ENCODE results near the gene MYBPC1.

The MYBPC1 gene

GRCh38 chr12:101571105-101571504, 23.7 kb upstream of the MYBPC1 start:
- TF ChIP-seq EZH2phosphoT487 (conservative IDR thresholded peaks at IDR 0.05; ENCODE audit: low read length) (no peak), CTCF (IDR thresholded peaks at IDR 0.05; ENCODE audit: insufficient read depth, low read length, poor library complexity, severe bottlenecking) (no peak)
- H3K4me3 ChIP-seq (ENCODE audit: insufficient read depth, low read length, poor library complexity, severe bottlenecking) = no peak overlapping the region
- H3K27me3 ChIP-seq (ENCODE audit: low read length) = no peaks in the 10 kb centered on the region; the same call in 1 of the 2 replicates
- no peak overlapping the region for H3K27ac ChIP-seq (ENCODE audit: low read depth, low read length)
- no peaks in the 10 kb centered on the region for H3K79me2 ChIP-seq (ENCODE audit: insufficient read depth, low read length)
- no peaks in the 10 kb centered on the region for H4K20me1 ChIP-seq (ENCODE audit: low read depth, low read length)
- no peak overlapping the region for H3K4me2 ChIP-seq (ENCODE audit: low read depth, low read length, poor library complexity, severe bottlenecking)
- H3K9me3 ChIP-seq (ENCODE audit: insufficient read depth, low read length) = no peaks in the 10 kb centered on the region
- no peaks in the 10 kb centered on the region for H3K36me3 ChIP-seq (ENCODE audit: low read length)
- H3K9me2 ChIP-seq (replicated peaks; ENCODE audit: insufficient read depth, low read length) = no peaks in the 10 kb centered on the region
- no peaks in the 10 kb centered on the region for H3F3A ChIP-seq (ENCODE audit: insufficient read depth)
- no peak overlapping the region for H2AFZ ChIP-seq (ENCODE audit: low read depth, low read length, severe bottlenecking)
- H3K9ac ChIP-seq (ENCODE audit: low read length) = no peak overlapping the region

- Histone ChIP-seq H3K79me2 (ENCODE audit: insufficient read depth, low read length) (no peaks in the 10 kb centered on the region), H3K36me3 (ENCODE audit: low read length) (no peaks in the 10 kb centered on the region), H3K4me3 (ENCODE audit: insufficient read depth, low read length, poor library complexity, severe bottlenecking) (no peak overlapping the region), H3F3A (ENCODE audit: insufficient read depth) (no peaks in the 10 kb centered on the region), H3K27ac (ENCODE audit: low read depth, low read length) (no peak overlapping the region), H3K9me3 (ENCODE audit: insufficient read depth, low read length) (no peaks in the 10 kb centered on the region), H4K20me1 (ENCODE audit: low read depth, low read length) (no peaks in the 10 kb centered on the region), H3K9me2 (replicated peaks; ENCODE audit: insufficient read depth, low read length) (no peaks in the 10 kb centered on the region), H3K27me3 (ENCODE audit: low read length) (no peaks in the 10 kb centered on the region), H2AFZ (ENCODE audit: low read depth, low read length, severe bottlenecking) (no peak overlapping the region), H3K9ac (ENCODE audit: low read length) (no peak overlapping the region), H3K4me2 (ENCODE audit: low read depth, low read length, poor library complexity, severe bottlenecking) (no peak overlapping the region)
- TF ChIP-seq EZH2phosphoT487 (conservative IDR thresholded peaks at IDR 0.05; ENCODE audit: low read length) (no peak), CTCF (IDR thresholded peaks at IDR 0.05; ENCODE audit: insufficient read depth, low read length, poor library complexity, severe bottlenecking) (no peak)
Observed at GRCh38 chr12:101573743-101574142, 21.0 kb upstream of the MYBPC1 start.

GRCh38 chr12:101578417-101578816, 16.4 kb upstream of the MYBPC1 start:
- Histone ChIP-seq H3K4me2 (ENCODE audit: low read depth, low read length, poor library complexity, severe bottlenecking) (no peak overlapping the region), H3K9me3 (ENCODE audit: insufficient read depth, low read length) (no peaks in the 10 kb centered on the region), H3K4me3 (ENCODE audit: insufficient read depth, low read length, poor library complexity, severe bottlenecking) (no peak overlapping the region), H4K20me1 (ENCODE audit: low read depth, low read length) (no peaks in the 10 kb centered on the region), H3K9me2 (replicated peaks; ENCODE audit: insufficient read depth, low read length) (no peaks in the 10 kb centered on the region), H3K9ac (ENCODE audit: low read length) (no peak overlapping the region), H3F3A (ENCODE audit: insufficient read depth) (no peaks in the 10 kb centered on the region), H3K27me3 (ENCODE audit: low read length) (no peaks in the 10 kb centered on the region), H3K79me2 (ENCODE audit: insufficient read depth, low read length) (no peaks in the 10 kb centered on the region), H2AFZ (ENCODE audit: low read depth, low read length, severe bottlenecking) (no peak overlapping the region), H3K27ac (ENCODE audit: low read depth, low read length) (no peak overlapping the region), H3K36me3 (ENCODE audit: low read length) (no peaks in the 10 kb centered on the region)
- no peak for TF ChIP-seq CTCF (IDR thresholded peaks at IDR 0.05; ENCODE audit: insufficient read depth, low read length, poor library complexity, severe bottlenecking)
- TF ChIP-seq EZH2phosphoT487 (conservative IDR thresholded peaks at IDR 0.05; ENCODE audit: low read length) = no peak

Measured in SU-DHL-6 (cell line).